SH-SY5Y (cell line): ENCODE measurements around the gene SPEM3.

ENCODE experiments used
- GATA2 ChIP-seq: IDR thresholded peaks from 2 replicates; pipeline ENCODE4 v1.6.1; 2011; ENCODE audit warnings: mild to moderate bottlenecking, low read depth, low read length
- GATA3 ChIP-seq: IDR thresholded peaks from 2 replicates; pipeline ENCODE4 v1.6.1; 2011; ENCODE audit warnings: low read depth, mild to moderate bottlenecking, low read length, moderate library complexity

- TF ChIP-seq GATA3 (no peak), GATA2 (no peak)
These were observed 38.8 kb downstream of the SPEM3 start for GRCh38 chr17:7467498-7467897.
